Activated CD8-positive, alpha-beta memory T cell treated with anti-CD3 and anti-CD28 coated beads, Interleukin-2, amount 10 ng/mL, durations not matched to agents 7 days and 5 days (primary cell): ENCODE measurements around the gene PIK3R3. TPM values are rescaled to one million over a fixed set of nuclear protein-coding genes. Genes with fewer than 3 reads are reported as not detected.

Source experiments
- ATAC-seq: fragments of 150-1000 bp; cut with Tn5 transposase; one replicate; pipeline ENCODE4 v1.10.0; 2021; ENCODE audit warnings: moderate library complexity
- CTCF ChIA-PET: fragments of 350-600 bp; sonication (Branson Sonifier 250); formaldehyde crosslinking; loops from one replicate; lab custom pipeline; 2021; ENCODE audit warnings: antibody characterized with exemption; lab: Charles Lee
- DNase-seq: peaks from one replicate; pipeline ENCODE4 v3.0.0-alpha.2; 2020
- H3K27ac Mint-ChIP-seq: one replicate; pipeline ENCODE4 v1.8.0; 2021; ENCODE audit warnings: mild to moderate bottlenecking, mixed read lengths
- H3K27me3 Mint-ChIP-seq: one replicate; pipeline ENCODE4 v1.8.0; 2021; ENCODE audit warnings: mixed read lengths
- H3K36me3 Mint-ChIP-seq: one replicate; pipeline ENCODE4 v1.8.0; 2021; ENCODE audit warnings: mild to moderate bottlenecking, mixed read lengths
- H3K4me1 Mint-ChIP-seq: one replicate; pipeline ENCODE4 v1.8.0; 2021; ENCODE audit warnings: mixed read lengths
- H3K4me3 Mint-ChIP-seq: one replicate; pipeline ENCODE4 v1.8.0; 2021; ENCODE audit warnings: mild to moderate bottlenecking, moderate library complexity, mixed read lengths
- H3K9me3 Mint-ChIP-seq: one replicate; pipeline ENCODE4 v1.8.0; 2022; ENCODE audit warnings: low read depth, mixed read lengths
- total RNA-seq, 2 experiments: library from RNA; stranded (reverse); gene quantifications; one replicate each; pipeline ENCODE4 v1.2.3, GENCODE V29; 2021

The PIK3R3 gene
- total RNA-seq, 2 experiments from 2014 or later = 6.7 to 9.6 TPM

DNA sequence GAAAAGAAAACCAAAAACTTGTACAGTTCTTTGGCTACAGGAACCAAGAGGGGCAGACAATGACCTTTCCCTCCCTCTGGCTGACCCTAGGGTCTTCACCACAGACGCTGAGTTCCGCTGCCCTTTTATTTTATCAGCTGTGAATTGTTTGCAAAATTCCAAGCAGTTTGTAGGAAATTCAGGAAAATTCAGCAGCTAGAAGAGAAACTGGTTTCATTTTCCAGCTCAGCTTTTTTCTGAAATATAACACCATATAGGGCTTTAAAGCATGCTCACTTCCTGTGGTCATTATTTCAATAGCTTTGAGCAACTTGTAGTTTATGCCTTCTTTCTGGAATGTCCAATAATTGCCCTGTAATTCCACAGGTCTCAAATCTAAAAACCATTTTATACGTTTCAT is 5.5 kb upstream of the PIK3R3 start:
- H3K4me1 Mint-ChIP-seq = peaks cover 10% of the 10 kb centered on the region
- ATAC-seq = no peak
- H3K27me3 Mint-ChIP-seq = peaks cover 30% of the 10 kb centered on the region

DNA sequence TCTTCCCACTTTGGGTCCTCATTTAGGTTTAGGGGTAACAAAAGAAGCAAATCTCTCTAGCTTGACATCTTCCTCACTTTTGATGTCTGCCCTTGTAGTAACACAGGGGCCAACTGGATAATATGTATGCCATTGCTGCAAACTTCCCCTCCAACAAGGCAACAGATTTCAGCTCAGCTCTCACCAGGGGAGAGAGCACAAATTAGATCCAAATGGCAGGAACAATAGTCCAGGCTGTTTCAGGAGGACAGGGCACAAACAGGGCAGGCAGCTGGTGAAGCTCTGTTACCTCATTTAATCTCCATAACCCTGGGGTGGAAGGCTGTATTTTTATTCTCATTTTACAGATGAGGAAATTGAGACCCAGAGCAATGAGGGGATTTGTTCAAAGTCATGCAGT is 4.3 kb upstream of the PIK3R3 start:
- no peak for ATAC-seq
- no peak for DNase-seq
- H3K36me3 Mint-ChIP-seq = no peaks in the 10 kb centered on the region
- H3K27me3 Mint-ChIP-seq = peaks cover 30% of the 10 kb centered on the region
- no peak overlapping the region for H3K4me3 Mint-ChIP-seq
- CTCF ChIA-PET = no interaction called here
- H3K9me3 Mint-ChIP-seq = no peaks in the 10 kb centered on the region
- H3K27ac Mint-ChIP-seq = no peak overlapping the region
- peaks cover 10% of the 10 kb centered on the region for H3K4me1 Mint-ChIP-seq

More for the DNA sequence above, 5.5 kb upstream of the PIK3R3 start:
- H3K27ac Mint-ChIP-seq = no peak overlapping the region
- H3K36me3 Mint-ChIP-seq = no peaks in the 10 kb centered on the region
- CTCF ChIA-PET = no interaction called here
- H3K4me3 Mint-ChIP-seq = no peak overlapping the region
- H3K9me3 Mint-ChIP-seq = no peaks in the 10 kb centered on the region
- no peak for DNase-seq

DNA sequence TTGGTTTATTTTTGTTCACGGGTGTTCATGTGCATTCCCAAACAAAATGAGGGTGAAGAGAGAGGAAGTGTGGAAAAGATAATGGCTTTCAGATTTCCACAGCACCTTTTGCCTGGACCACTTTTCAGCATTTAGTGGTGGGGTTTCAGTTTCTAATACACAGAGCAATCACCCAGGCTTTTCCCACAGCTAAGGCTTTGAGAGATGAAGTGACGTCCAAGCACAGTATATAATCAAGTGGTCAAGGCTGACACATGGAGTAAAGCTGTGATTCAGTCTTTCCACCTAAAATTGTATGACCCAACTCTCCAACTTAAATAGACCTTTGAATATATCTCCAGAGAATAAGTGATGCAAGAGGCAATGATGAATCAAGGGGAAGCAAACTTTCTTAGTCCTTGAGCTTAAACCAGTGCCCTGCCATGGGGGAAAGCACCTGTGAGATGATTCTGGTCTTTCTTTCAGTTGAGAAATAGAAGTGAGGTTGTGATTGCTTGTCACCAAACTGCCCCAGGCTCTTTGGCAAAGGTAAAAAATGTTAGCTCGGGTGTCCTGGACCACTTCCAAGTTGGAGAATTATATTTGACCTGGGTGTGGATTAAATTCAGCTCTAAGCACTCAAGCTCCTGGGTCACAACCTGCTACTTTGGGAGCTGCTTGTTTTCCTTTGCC is 2.4 kb upstream of the PIK3R3 start:
- CTCF ChIA-PET = interaction anchor here (0.8 to 1.2 kb wide), 4 partner anchors 12 to 90 kb away, joined by 3 to 5 read pairs (median 4); no protein-coding TSS in a partner anchor
- no peaks in the 10 kb centered on the region for H3K9me3 Mint-ChIP-seq
- peaks cover 44% of the 10 kb centered on the region for H3K27me3 Mint-ChIP-seq
- peaks cover 23% of the 10 kb centered on the region for H3K4me1 Mint-ChIP-seq
- H3K4me3 Mint-ChIP-seq = no peak overlapping the region
- no peaks in the 10 kb centered on the region for H3K36me3 Mint-ChIP-seq
- no peak for DNase-seq
- H3K27ac Mint-ChIP-seq = no peak overlapping the region
- ATAC-seq = no peak

DNA sequence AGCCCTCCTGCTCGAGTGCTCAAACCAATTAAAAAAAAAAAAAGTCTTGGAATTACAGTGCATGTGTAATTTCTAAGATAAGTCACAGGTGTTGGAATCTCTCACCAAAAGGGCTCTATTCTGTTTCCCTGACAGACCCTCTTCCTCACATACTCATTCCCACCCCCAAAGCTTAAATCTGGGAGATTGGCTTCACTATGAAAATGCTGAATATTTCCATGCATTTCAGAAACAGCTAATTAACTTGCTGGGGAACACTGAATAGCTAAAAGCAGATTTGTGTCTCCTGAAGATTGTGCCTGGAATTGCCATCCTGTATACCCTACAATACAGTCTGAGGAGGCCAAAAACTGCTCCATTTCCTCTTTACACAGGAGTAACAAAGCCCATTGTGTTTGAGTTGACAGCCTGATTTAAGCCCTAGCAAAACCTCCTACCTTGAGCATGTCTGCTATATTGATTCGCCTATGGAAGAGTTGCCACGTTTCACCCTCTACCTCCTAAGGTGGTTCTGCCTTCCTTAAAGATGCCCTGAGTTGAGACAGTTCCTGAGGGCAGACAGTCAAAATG is 1.4 kb upstream of the PIK3R3 start:
- Mint-ChIP-seq H3K9me3 (no peaks in the 10 kb centered on the region), H3K27ac (peak overlapping the region; percentile 91), H3K27me3 (peaks cover 49% of the 10 kb centered on the region), H3K4me3 (peak overlapping the region; percentile 83), H3K4me1 (peaks cover 23% of the 10 kb centered on the region), H3K36me3 (no peaks in the 10 kb centered on the region)
- CTCF ChIA-PET = interaction anchor here (1.2 kb wide), 1 partner anchor 34 kb away, joined by 4 read pairs; no protein-coding TSS in a partner anchor
- no peak for DNase-seq
- ATAC-seq = no peak

DNA sequence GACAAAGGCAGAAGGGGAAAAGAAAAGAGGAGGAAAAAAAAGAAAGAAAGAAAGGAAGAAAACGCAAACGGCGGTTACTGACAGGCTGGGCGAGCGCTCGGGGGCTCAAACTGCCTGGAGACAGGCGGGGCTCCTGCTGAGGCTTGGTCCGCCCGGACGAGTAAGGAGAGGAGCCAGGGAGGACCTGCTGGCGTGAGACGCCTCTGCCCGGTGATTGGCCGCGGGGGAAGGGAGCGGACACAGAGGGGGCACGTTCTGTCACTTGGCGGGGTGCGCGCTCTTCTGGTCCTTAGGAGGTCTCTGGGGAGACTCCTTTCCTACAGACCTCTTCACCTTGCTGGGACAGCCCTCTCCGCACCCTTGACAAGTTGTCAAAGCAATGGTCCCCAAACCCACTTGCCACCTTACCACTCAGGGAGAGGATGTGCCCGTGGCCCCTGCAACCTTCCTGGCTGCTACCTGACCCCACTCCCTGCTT is 791 bp upstream of the PIK3R3 start:
- ATAC-seq (peak; percentile 71), DNase-seq (no peak)
- peak overlapping the region; percentile 91 for H3K27ac Mint-ChIP-seq
- H3K36me3 Mint-ChIP-seq = no peaks in the 10 kb centered on the region
- CTCF ChIA-PET = no interaction called here
- no peaks in the 10 kb centered on the region for H3K9me3 Mint-ChIP-seq
- H3K4me1 Mint-ChIP-seq = peaks cover 23% of the 10 kb centered on the region
- peaks cover 48% of the 10 kb centered on the region for H3K27me3 Mint-ChIP-seq
- H3K4me3 Mint-ChIP-seq = peak overlapping the region; percentile 83

DNA sequence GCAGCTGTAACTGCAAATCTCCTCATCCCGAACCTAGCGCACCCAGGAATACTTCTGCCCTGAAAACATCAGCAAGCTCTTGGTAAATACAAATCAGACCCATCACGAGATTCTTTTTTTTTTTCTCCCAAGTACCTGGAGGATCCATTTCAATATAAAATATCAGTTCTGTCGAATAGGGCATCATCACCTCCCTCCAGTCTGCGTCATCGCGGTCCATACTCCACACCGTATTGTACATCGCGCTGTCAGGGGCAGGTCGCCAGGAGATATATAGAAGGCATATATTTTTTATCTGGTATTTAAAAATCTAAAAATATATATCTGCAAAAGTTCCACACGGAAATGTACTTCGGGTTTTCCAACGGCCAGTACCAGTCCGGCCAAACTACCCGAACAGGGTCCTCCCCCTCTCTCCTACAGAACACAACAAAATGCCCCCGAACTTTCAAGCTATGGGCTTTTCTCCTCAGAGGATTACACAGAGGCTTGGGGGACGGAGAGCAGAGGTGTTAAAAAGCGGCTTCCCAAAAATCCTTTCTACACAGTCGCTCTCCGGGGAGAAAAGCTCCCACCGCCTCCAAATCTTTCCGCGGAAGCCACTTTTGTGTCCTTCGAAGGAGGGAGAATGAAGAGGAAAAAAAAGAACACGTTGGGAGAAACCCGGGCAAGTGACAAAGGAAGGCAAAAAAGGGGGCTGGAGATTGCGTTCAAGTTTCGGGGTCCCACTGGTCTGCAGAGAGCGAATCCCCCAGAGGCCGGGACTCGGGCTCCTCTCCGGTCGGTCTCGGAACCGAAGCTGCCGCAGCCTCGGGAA is 509 bp downstream of the PIK3R3 start:
- peak overlapping the region; percentile 83 for H3K4me3 Mint-ChIP-seq
- H3K27ac Mint-ChIP-seq = peak overlapping the region; percentile 91
- peaks cover 53% of the 10 kb centered on the region for H3K27me3 Mint-ChIP-seq
- peaks cover 23% of the 10 kb centered on the region for H3K4me1 Mint-ChIP-seq
- CTCF ChIA-PET = interaction anchor here (0.6 to 4.0 kb wide), 2 partner anchors 36 to 92 kb away, joined by 3 to 14 read pairs; no protein-coding TSS in a partner anchor
- DNase-seq (peak; percentile 55), ATAC-seq (no peak)
- H3K36me3 Mint-ChIP-seq = no peaks in the 10 kb centered on the region
- no peaks in the 10 kb centered on the region for H3K9me3 Mint-ChIP-seq

DNA sequence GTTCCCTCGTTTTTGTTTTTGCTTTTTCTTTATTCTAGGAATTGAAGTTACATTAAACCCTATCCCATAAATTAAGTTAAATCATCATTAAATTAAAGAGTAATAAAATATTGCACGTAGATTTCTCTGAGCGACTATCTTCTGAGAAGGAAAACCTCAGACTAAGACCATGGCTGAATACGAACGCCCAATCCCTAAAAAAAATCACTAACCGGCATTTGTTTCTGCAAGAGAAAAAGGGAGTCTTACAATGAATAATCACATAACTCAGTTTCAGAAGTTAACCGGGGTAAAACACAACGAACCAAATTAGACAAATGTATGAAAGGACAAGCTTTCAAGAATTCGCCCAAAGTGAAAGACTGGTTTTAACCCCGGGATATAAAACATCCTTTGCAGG is 1.3 kb downstream of the PIK3R3 start:
- ATAC-seq = no peak
- no peaks in the 10 kb centered on the region for H3K36me3 Mint-ChIP-seq
- peaks cover 46% of the 10 kb centered on the region for H3K27me3 Mint-ChIP-seq
- CTCF ChIA-PET = interaction anchor here (0.6 to 4.0 kb wide), 2 partner anchors 36 to 92 kb away, joined by 3 to 14 read pairs; no protein-coding TSS in a partner anchor
- no peaks in the 10 kb centered on the region for H3K9me3 Mint-ChIP-seq
- no peak overlapping the region for H3K27ac Mint-ChIP-seq
- H3K4me1 Mint-ChIP-seq = peaks cover 23% of the 10 kb centered on the region
- H3K4me3 Mint-ChIP-seq = peak overlapping the region; percentile 83
- no peak for DNase-seq

DNA sequence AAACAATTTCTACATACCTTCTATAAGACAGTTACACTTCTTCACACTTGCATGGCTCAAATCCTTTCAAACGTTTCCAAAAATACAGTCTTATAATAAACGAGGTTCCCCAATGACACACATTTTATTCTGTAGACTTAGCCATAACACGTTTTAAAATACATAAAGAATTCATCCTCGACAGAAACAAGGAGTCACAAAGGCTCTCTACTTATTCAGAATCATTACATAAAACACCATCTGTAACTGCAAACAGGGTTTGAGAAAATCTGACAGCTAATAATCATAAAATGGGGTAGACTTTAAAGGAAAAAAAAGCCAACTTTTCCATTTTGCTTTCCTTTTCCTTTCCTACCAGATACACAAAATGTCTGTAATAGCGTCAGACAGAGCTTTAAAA is 1.8 kb downstream of the PIK3R3 start:
- H3K4me1 Mint-ChIP-seq = peaks cover 23% of the 10 kb centered on the region
- peak overlapping the region; percentile 23 for H3K4me3 Mint-ChIP-seq
- H3K27me3 Mint-ChIP-seq = peaks cover 44% of the 10 kb centered on the region
- H3K27ac Mint-ChIP-seq = no peak overlapping the region
- H3K9me3 Mint-ChIP-seq = no peaks in the 10 kb centered on the region
- CTCF ChIA-PET = interaction anchor here (4.0 kb wide), 1 partner anchor 93 kb away, joined by 14 read pairs; no protein-coding TSS in a partner anchor
- ATAC-seq (no peak), DNase-seq (no peak)
- no peaks in the 10 kb centered on the region for H3K36me3 Mint-ChIP-seq

DNA sequence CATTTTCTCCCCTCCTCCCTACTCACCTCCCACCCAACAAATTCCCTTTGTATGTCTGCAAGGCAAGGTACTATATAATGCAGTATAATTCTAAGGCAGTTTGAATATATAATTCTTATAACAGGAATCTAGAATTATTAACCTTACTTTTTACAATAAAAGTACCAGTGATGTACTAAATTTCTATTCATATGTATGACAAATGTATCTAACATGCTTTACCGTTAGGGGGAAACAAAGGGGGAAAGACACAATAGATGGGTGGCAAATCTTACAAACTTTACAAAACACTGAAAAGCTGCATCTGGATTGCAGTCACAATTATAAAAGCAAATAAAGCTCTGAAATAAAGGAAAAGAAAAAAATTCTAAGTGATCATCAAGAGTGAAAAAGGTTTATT is 2.3 kb downstream of the PIK3R3 start:
- H3K36me3 Mint-ChIP-seq = no peaks in the 10 kb centered on the region
- CTCF ChIA-PET = interaction anchor here (4.0 kb wide), 1 partner anchor 93 kb away, joined by 14 read pairs; no protein-coding TSS in a partner anchor
- H3K27ac Mint-ChIP-seq = no peak overlapping the region
- no peak for ATAC-seq
- peak overlapping the region; percentile 23 for H3K4me3 Mint-ChIP-seq
- H3K4me1 Mint-ChIP-seq = peaks cover 23% of the 10 kb centered on the region
- no peak for DNase-seq
- peaks cover 44% of the 10 kb centered on the region for H3K27me3 Mint-ChIP-seq
- H3K9me3 Mint-ChIP-seq = no peaks in the 10 kb centered on the region

DNA sequence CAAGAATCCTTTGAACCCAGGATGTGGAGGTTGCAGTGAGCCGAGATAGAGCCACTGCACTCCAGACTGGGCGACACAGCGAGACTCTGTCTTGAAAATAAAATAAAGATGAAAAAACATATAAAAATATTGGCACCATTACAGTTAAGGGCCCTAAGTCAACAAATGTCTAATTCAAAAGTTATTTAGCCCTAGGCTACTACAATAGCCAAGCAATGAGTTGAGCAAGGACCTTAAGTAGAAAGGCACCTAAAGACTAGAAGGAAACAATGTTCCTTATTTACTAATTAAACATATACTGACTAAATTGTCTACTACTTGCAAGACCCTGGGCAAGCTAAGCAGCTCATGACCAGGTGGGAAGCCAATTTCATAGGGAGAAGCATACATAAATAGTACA is 4.1 kb downstream of the PIK3R3 start:
- peaks cover 14% of the 10 kb centered on the region for H3K4me1 Mint-ChIP-seq
- ATAC-seq (no peak), DNase-seq (no peak)
- no peaks in the 10 kb centered on the region for H3K9me3 Mint-ChIP-seq
- no peak overlapping the region for H3K4me3 Mint-ChIP-seq
- peaks cover 40% of the 10 kb centered on the region for H3K27me3 Mint-ChIP-seq
- no peak overlapping the region for H3K27ac Mint-ChIP-seq
- no peaks in the 10 kb centered on the region for H3K36me3 Mint-ChIP-seq
- CTCF ChIA-PET = interaction anchor here (1.5 kb wide), 1 partner anchor 23 kb away, joined by 3 read pairs; no protein-coding TSS in a partner anchor

DNA sequence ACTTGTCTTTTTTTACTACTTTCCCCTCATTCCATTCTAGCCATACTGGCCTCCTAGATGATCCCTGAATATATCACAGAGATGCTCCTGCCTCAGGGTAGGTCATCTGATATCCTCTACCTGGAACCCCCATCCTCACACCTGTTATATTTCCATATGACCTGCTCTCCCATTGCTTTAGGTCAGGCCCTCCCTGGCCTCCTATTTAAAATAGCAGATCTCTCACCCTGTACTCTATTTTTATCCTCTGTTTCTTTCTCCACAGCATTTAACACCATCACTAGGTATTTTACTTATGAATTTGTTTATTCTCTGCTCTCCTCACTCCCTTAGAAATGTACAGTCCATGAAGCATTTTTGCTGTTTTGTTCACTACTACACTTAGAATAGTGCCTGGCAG is 13.6 kb downstream of the PIK3R3 start:
- Mint-ChIP-seq H3K9me3 (no peaks in the 10 kb centered on the region), H3K4me1 (peaks cover 10% of the 10 kb centered on the region), H3K27ac (no peak overlapping the region), H3K4me3 (no peak overlapping the region), H3K36me3 (no peaks in the 10 kb centered on the region), H3K27me3 (peaks cover 3% of the 10 kb centered on the region)
- CTCF ChIA-PET = interaction anchor here (1.6 kb wide), 1 partner anchor 48 kb away, joined by 3 read pairs; no protein-coding TSS in a partner anchor
- ATAC-seq = no peak
- DNase-seq = no peak

DNA sequence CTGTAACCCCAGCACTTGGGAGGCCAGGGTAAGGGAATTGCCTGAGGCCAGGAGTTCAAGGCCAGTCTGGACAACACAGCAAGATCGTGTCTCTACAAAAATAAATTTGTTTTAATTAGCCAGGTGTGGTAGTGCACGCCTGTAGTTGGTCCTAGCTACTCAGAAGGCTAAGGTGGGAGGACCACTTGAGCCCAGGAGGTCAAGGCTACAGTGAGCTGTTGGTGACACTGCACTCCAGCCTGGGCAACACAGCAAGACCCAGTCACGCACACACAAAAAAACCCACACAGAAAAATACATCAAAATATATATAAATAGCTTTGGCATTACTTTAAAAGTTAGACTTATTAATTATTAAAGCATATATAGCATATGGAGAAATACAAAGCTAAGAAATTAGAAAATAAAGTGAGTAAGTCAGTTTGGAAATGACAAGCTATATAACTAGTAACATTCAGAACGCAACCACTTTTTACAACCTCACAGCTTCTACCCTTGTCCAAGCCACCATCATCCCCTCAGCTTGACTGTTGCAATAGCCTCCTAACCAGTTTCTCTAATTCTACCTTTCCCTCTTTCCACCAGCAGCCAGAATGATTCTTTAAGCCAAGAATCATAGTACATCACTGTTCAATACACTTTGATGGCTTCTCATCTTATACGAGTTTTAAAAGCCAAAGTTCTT is 14.5 kb downstream of the PIK3R3 start:
- Mint-ChIP-seq H3K4me3 (no peak overlapping the region), H3K27ac (no peak overlapping the region), H3K4me1 (peaks cover 10% of the 10 kb centered on the region), H3K9me3 (no peaks in the 10 kb centered on the region), H3K27me3 (no peaks in the 10 kb centered on the region), H3K36me3 (no peaks in the 10 kb centered on the region)
- CTCF ChIA-PET = interaction anchor here (0.6 to 1.6 kb wide), 2 partner anchors 31 to 49 kb away, joined by 3 read pairs; no protein-coding TSS in a partner anchor
- ATAC-seq (no peak), DNase-seq (no peak)
